ENCODE measurements around the gene NEK2.
"Not testable (repeated sequence)": the region's sequence is repeated elsewhere in the genome, so short reads cannot be mapped to it uniquely, and the experiment has no call there.

GRCh38 chr1:211693911-211694310 lies 18.5 kb upstream of the NEK2 start:
- TF ChIP-seq CTCF (conservative IDR thresholded peaks at IDR 0.05; ENCODE audit: low read depth, low read length); EZH2 (IDR thresholded peaks at IDR 0.05; ENCODE audit: borderline replicate concordance, low read depth, low read length, poor library complexity, severe bottlenecking): not testable (repeated sequence)
